ENCODE measurements around the gene CPPED1. TPM values are rescaled to one million over a fixed set of nuclear protein-coding genes. Genes with fewer than 3 reads are reported as not detected.

Gene CPPED1
- total RNA-seq, 1 experiment from 2014 or later: 63.2 TPM

DNA sequence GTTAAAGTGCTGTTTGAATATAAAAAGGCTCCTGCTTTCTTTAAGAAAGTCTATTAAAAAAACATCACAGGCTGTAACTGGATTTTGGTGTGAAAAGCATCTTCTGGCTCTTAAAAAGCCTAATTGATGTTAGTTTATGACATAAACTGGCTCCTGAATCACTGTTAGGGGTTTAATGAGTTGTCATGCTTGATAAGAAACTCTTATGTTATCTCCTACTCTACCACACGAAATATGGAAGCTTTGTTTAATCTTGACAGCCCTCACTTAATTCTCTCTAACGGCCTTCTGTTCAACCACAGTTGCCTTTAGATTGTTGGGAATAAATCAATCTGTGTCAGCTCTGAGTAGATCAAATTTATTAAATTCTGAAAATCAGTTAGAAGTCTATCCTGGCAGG lies 51.5 kb downstream of the CPPED1 start:
- DNase-seq (ENCODE audit: low read depth): no peak
- in situ Hi-C loops (cut with HindIII; ENCODE audit: low pct_unique_long_range_greater_than_20kb, low sequenced_read_pairs): no loop called here

DNA sequence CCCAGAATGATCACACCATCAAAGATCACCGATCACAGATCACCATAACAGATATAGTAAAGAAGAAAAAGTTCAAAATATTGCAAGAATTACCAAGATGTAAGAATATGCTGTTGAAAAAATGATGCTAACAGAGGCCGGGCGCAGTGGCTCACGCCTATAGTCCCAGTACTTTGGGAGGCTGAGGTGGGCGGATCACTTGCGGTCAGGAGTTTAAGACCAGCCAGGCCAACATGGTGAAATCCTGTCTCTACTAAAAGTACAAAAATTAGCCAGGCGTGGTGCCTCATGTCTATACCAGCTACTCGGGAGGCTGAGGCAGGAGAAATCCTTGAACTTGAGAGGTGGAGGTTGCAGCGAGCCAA lies 53.2 kb downstream of the CPPED1 start:
- in situ Hi-C loops (cut with HindIII; ENCODE audit: low pct_unique_long_range_greater_than_20kb, low sequenced_read_pairs): no loop called here
- DNase-seq (ENCODE audit: low read depth): no peak

DNA sequence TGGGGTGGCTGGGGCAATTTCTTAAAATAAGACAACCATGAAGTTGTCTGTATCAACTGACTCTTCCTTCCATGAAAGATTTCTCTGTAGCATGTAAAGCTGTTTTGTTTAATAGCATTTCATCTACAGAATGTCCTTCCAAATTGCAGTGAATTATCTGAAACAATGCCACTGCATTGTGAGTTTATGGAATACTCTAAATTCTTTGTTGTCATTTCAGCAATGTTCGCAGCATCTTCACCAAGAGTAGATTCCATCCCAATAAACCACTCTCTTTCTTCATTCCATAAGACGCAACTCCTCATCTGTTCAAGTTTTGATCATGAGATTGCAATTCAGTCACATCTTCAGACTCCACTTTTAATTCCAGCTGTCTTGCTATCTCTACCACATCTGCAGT lies 54.6 kb downstream of the CPPED1 start:
- no peak for DNase-seq (ENCODE audit: low read depth)

DNA sequence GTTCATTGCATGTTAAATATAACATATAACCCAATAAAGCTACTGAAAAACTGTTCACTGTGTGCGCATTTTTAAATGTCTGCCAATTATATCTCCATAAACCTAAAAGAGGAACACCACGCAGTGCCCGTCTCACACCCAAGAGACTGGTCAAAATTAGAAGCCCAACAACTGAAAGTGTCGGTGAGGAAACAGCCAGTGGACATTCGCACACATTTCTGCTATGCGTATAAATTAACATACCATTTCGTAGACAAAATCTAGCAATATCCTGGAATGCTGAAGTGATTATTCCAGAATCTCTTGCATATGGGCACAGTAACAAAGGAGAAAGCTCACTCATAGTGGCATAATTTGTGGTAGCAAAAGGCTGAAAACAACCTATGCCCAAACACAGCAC lies 55.9 kb downstream of the CPPED1 start:
- no peak for DNase-seq (ENCODE audit: low read depth)
- in situ Hi-C loops (cut with HindIII; ENCODE audit: low pct_unique_long_range_greater_than_20kb, low sequenced_read_pairs): no loop called here

More for the DNA sequence above, 54.6 kb downstream of the CPPED1 start:
- in situ Hi-C loops (cut with HindIII; ENCODE audit: low pct_unique_long_range_greater_than_20kb, low sequenced_read_pairs): no loop called here

DNA sequence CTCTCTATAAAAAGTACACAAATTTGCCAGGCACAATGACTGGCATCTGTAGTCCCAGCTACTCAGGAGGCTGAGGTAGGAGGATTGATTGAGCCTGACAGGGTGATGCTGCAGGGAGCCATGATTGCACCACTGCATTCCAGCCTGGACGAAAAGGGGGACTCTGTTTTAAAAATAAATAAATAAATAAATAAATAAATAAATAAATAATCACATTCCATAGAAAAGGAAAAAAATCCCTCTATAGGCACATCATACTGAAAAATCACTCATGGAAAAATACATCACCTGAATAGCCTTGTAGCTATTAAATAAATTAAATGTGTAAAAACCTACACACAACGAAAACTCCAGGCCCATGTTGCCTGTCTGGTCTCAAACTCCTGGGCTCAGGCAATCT lies 56.4 kb downstream of the CPPED1 start:
- no peak for DNase-seq (ENCODE audit: low read depth)
- in situ Hi-C loops (cut with HindIII; ENCODE audit: low pct_unique_long_range_greater_than_20kb, low sequenced_read_pairs): no loop called here

DNA sequence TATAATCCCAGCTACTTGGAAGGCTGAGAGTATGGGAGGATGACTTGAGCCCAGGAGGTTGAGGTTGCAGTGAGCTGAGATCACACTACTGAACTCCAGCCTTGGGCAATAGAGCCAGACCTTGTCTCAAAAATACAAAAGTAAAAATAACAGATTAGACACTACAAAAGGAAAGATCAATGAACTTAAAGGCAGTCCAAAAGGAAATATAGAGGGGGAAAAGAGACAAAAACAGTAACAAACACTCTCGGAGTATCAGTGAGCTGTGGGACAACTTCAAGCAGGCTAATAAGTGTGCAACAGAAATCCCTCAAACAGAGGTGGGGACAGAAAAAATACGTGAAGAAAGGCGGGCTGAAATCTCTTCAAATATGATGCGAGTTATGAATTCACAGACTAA lies 58.8 kb downstream of the CPPED1 start:
- in situ Hi-C loops (cut with HindIII; ENCODE audit: low pct_unique_long_range_greater_than_20kb, low sequenced_read_pairs): no loop called here

DNA sequence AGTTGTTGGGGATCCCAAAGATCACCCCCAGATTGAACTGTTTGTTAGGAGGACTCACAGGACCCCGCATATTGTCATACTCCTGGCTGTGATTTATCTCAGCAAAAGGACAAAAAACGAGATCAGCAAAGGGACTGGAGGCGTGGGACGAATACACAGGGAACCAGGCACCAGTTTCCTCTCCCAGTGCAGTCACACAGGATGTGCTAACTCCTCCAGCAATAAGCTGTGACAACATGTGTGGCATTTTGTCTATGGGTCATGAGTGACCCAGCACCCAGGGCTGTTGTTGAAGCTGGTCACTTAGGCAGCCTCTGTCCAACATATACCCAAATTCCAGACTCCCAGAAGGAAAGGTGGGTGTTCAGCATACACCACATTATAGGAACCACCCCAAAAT lies 60.9 kb downstream of the CPPED1 start:
- no peak for DNase-seq (ENCODE audit: low read depth)
- in situ Hi-C loops (cut with HindIII; ENCODE audit: low pct_unique_long_range_greater_than_20kb, low sequenced_read_pairs): no loop called here

More for the DNA sequence above, 58.8 kb downstream of the CPPED1 start:
- no peak for DNase-seq (ENCODE audit: low read depth)

DNA sequence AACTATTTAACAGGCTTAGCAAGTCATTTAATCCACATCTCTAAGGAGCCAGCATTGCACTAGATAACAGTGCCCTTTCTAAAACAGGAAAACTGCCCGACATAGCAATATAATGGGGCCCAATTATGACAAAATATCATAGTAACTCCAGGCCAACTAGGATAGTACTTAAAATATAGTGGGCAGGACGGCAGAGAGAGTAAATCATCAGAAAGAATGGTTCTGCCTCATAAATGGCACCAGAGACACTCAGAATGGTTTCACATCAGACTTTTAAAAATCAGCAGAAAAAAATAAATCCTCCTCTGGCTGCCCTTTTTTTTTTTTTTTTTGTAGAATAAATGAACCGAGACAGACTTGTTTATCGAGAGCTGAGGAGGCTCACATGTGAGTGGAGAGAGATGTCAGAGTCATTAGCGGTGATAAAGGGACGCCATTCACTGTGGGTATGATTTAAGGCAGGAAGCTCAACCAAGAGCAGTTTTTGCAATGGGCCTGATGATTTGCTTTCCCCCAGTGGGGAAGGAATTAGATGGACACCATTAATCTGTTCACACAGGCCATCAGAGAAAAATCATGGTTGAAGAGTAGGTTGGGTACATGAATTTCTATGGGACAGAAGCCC lies 62.6 kb downstream of the CPPED1 start:
- peak; percentile 59 for DNase-seq (ENCODE audit: low read depth)
- in situ Hi-C loops (cut with HindIII; ENCODE audit: low pct_unique_long_range_greater_than_20kb, low sequenced_read_pairs): no loop called here

DNA sequence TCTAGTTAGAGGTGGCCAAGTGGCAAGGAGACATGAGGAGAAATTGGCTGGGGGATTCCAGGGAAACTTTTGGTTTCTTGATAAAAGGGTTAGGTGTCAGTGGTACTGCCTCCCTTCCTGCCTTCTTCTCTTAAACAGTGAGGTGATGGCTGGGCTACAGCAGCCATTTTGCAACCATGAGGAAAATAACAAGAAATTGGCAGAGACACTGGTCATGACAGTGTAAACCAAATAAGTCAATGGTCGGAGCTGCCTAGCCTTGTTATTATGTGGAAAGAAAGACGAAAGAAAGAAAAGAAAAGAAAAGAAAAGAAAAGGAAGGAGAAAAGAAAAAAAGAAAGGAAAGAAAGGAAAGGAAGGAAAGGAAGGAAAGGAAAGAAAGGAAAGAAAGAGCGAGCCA lies 63.9 kb downstream of the CPPED1 start:
- DNase-seq (ENCODE audit: low read depth): no peak
- in situ Hi-C loops (cut with HindIII; ENCODE audit: low pct_unique_long_range_greater_than_20kb, low sequenced_read_pairs): no loop called here

DNA sequence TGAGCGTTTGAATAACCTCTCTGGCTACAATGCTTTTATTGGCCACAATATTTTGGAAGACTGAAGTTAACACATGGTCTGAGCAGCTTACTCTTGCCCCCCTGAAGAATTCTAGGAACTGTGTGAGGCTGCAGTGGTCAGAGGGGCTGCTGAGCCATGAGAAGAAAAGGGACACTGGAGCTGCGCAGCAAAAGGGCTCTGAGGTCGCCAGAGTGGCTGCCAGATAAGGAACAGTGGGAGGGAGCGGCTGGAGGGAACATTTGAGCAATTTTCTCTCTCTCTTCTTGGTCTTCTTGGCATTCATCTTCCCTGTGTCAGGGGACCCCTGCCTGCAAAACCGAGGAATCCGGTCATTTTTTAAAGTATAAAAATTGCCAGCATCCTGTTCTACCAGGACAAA lies 66.1 kb downstream of the CPPED1 start:
- in situ Hi-C loops (cut with HindIII; ENCODE audit: low pct_unique_long_range_greater_than_20kb, low sequenced_read_pairs): no loop called here
- no peak for DNase-seq (ENCODE audit: low read depth)

DNA sequence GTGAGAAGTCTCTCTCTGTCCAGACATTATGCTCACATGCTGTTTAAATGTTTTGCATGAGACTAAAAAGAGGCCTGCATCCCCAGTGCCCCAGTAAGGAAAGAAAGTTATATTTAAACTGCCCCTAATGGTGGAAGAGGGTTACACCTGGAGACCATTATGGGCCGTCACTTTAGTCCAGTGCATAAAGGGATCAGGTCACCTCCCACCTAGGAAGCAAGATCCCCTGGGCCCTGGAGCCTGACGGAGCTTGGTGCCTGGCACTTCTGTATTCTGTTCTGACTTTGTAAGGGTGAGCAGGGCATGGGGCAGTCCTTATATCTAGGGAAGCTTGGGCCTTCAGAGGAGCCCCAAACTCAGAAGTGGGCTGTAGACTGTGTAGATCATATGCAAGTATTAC lies 67.9 kb downstream of the CPPED1 start:
- no peak for DNase-seq (ENCODE audit: low read depth)
- in situ Hi-C loops (cut with HindIII; ENCODE audit: low pct_unique_long_range_greater_than_20kb, low sequenced_read_pairs): no loop called here

DNA sequence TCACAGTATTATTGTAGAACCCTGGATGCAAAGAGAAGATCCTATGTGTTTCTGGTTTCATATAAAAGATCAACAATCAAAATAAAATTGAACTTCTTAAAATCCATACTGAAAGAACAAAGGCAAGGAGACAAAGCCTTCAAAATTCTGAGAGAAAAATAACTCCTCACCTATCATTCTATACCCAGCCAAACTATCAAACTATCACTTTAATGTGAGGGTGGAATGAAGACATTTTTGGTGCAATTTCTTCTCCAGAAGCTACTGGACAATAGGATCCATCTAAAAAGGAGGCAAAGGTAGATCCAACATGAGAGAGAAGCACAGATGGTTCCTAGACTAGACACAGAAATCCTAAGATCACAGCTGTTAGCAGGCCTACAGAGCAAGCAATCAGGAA lies 71.1 kb downstream of the CPPED1 start:
- no peak for DNase-seq (ENCODE audit: low read depth)
- in situ Hi-C loops (cut with HindIII; ENCODE audit: low pct_unique_long_range_greater_than_20kb, low sequenced_read_pairs): no loop called here

DNA sequence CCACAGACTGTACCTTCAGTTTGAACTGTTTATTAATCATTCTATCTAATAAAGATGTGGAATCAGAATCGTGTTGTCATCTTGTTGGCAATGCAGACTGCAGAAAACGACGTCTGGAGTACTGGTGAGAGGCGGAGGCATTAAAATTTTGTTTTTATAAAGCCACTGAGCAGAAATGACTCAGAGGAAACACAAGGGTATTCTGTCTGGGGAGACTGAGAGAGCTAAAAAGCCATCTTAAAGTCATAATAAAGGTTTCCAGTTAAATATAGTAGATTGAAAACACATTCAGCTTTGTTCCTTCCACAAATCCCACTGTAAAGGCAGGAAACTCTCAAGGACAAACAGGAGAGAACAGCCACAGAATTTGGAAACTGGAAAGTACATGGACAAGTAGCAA lies 74.2 kb downstream of the CPPED1 start:
- peak; percentile 44 for DNase-seq (ENCODE audit: low read depth)
- in situ Hi-C loops (cut with HindIII; ENCODE audit: low pct_unique_long_range_greater_than_20kb, low sequenced_read_pairs): no loop called here

DNA sequence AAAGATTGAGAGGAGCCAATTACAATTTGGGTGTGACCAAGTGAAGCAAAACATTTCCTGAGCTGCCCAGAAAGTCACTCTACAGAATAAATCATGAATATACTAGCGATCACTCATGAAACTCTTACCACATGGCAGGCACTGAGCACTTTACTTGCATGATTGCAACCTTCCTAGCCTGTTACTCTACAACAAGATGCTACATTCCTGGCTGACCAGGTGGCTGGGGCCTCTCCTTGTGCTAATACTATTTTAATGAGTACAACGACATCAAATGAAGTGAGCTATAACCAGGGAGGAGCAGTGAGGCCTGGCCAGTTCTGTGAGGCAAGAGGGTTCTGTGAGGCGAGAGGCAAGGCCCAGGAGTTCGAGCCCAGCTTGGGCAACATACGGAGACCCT lies 75.2 kb downstream of the CPPED1 start:
- in situ Hi-C loops (cut with HindIII; ENCODE audit: low pct_unique_long_range_greater_than_20kb, low sequenced_read_pairs): no loop called here
- DNase-seq (ENCODE audit: low read depth): peak; percentile 51

DNA sequence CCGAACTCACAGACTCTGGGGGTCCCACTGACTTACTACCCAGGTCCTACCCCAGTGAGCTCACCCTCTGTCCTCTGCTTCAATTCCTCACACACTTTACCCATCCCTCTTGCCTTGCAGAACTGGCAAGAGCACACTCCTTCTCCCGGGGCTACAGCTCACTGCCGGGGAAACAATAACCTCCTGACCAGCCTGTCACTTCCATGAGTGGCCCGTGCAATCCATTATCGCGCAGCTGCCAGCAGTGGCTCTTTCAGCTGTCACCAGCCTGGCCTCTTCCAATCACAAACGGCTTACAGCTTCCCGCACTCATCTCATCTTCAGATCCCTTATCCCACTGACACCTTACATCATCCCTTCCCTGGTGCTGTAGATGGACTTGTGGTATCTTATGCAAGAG lies 79.5 kb downstream of the CPPED1 start:
- in situ Hi-C loops (cut with HindIII; ENCODE audit: low pct_unique_long_range_greater_than_20kb, low sequenced_read_pairs): no loop called here
- no peak for DNase-seq (ENCODE audit: low read depth)

DNA sequence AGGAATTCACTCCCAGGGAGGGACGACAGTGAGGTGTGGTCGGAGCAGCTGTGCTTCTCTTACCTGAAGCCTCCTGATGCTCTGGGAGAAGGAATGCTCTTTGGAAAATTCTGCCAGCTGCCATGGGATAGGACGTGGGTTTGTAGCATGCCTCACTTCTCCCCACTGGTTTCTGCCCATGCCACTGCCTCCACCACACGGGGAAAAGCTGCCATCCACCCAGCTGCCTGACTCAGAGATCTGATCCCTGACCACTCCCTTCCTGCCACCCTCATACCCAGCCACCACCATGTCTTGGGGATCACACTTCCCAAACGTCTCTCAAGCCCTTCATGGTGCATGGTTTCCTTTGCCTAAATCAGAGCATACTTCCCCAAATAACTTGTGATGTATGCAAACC lies 80.0 kb downstream of the CPPED1 start:
- DNase-seq (ENCODE audit: low read depth): no peak
- in situ Hi-C loops (cut with HindIII; ENCODE audit: low pct_unique_long_range_greater_than_20kb, low sequenced_read_pairs): no loop called here

DNA sequence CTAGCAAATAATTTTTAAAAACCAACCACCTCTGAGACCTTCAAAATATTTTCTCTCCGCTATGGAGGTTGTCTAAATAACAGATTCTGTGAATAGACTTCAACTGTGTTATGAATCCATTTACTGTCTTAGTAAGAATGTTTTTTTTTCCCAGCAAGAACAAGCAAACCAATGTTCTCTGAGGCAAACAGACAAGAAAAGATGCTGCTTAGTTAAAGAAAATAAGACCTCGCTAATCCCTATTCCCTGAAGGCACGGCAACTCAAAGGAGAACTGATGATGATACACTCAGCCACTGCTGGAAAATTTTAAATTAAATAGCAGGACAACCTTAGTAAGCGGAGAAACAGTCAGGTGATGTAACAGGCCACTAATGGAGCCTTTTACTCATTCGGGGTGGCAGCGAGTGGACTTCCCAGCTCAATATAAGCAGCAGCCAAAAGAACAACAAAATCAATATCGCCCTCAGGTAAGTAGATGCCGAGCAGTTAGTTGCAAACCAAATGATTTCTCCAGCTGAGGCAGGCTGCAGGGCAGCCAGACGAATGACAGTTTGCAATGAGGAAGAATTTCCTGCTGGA lies 81.8 kb downstream of the CPPED1 start:
- in situ Hi-C loops (cut with HindIII; ENCODE audit: low pct_unique_long_range_greater_than_20kb, low sequenced_read_pairs): no loop called here
- DNase-seq (ENCODE audit: low read depth): peak; percentile 12

DNA sequence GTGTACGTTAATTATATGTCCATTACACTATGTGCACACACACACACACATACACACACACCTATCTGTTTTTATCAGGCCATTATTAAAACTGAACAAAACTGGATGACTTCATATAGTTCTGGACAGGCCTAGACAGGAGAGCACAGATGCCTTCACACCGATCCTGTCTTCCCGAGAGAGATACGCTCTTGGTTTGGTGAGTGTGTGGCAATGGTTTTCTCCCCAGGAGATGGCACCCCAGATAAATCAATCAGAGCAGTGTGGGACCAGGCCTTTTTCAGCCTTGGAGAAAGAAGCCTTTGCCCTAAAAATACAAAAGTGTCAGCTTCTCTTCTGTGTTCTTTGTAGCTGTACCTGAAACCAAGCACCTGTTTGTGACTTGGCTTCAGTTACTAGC lies 83.7 kb downstream of the CPPED1 start:
- in situ Hi-C loops (cut with HindIII; ENCODE audit: low pct_unique_long_range_greater_than_20kb, low sequenced_read_pairs): no loop called here
- no peak for DNase-seq (ENCODE audit: low read depth)

DNA sequence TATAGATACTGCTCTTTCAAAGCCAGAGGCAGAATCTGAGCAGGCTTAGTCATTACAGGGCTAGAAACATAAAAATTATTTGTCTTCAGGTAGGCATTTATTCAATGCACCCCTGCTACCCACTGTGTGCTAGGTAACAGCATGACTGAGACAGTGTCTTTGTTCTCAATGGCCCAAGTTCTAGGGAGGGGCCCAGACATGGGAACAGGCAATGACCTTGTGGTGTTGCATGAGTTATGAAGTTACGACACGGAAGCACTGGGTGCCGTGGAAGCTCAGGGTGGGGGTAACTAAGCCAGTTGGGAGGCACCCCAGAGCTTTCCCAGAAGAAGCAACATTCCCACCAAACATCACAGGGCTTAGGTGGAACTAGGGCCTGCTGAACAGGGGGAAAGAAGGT lies 87.0 kb downstream of the CPPED1 start:
- no peak for DNase-seq (ENCODE audit: low read depth)
- in situ Hi-C loops (cut with HindIII; ENCODE audit: low pct_unique_long_range_greater_than_20kb, low sequenced_read_pairs): no loop called here

DNA sequence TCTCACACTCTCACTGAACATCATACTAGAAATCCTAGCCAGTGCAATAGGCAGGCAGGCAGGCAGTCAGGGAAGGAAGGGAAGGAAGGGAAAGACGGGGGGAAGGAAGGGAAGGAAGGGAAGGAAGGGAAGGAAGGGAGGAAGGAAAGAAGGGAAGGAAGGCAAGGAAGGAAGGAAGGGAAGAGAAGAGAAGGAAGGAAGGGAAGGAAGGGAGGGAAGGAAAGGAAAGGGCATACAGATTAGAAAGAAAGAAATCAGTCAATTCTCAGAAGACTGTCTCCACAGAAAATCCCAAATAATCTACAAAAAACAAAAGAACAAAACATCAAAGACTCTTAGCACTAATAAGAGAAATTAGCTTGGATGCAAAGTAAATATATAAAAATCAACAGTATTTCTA lies 93.9 kb downstream of the CPPED1 start:
- in situ Hi-C loops (cut with HindIII; ENCODE audit: low pct_unique_long_range_greater_than_20kb, low sequenced_read_pairs): no loop called here
- no peak for DNase-seq (ENCODE audit: low read depth)

Measured in Caki2 (cell line).